Mesothelial cell of epicardium (in vitro differentiated cells): ENCODE measurements around the gene DDAH1. TPM values are rescaled to one million over a fixed set of nuclear protein-coding genes. Genes with fewer than 3 reads are reported as not detected.

Source experiments
- DNase-seq, 2 experiments: peaks; one replicate each; pipeline ENCODE4 v3.0.0; 2021; ENCODE audit warnings: low spot score in 2 of 2; ENCODE audit not compliant: unreplicated experiment in 2 of 2
- H3K27ac Mint-ChIP-seq: 2 replicates; pipeline ENCODE4 v1.8.0; 2021; ENCODE audit warnings: mixed read lengths
- H3K27me3 Mint-ChIP-seq: 2 replicates; pipeline ENCODE4 v1.8.0; 2021; ENCODE audit warnings: low read depth, mixed read lengths
- H3K36me3 Mint-ChIP-seq: 2 replicates; pipeline ENCODE4 v1.8.0; 2021; ENCODE audit warnings: mixed read lengths
- H3K4me1 Mint-ChIP-seq: 2 replicates; pipeline ENCODE4 v1.8.0; 2021; ENCODE audit warnings: mixed read lengths
- H3K4me3 Mint-ChIP-seq: 2 replicates; pipeline ENCODE4 v1.8.0; 2021; ENCODE audit warnings: mild to moderate bottlenecking, moderate library complexity, mixed read lengths
- H3K9me3 Mint-ChIP-seq: 2 replicates; pipeline ENCODE4 v1.8.0; 2021; ENCODE audit warnings: mixed read lengths
- total RNA-seq: library from RNA; stranded (reverse); gene quantifications from 3 replicates; pipeline ENCODE4 v1.2.1, GENCODE V29; 2021
- TF ChIP-seq, protein P1 (sequence below): fragments of 200-600 bp; sonication (generic); IDR thresholded peaks from one replicate; pipeline ENCODE4 v1.5.0; 2021; ENCODE audit warnings: antibody characterized with exemption; ENCODE audit not compliant: unreplicated experiment

The DDAH1 gene
- total RNA-seq, 1 donor from 2014 or later, result 26.1 TPM

DNA sequence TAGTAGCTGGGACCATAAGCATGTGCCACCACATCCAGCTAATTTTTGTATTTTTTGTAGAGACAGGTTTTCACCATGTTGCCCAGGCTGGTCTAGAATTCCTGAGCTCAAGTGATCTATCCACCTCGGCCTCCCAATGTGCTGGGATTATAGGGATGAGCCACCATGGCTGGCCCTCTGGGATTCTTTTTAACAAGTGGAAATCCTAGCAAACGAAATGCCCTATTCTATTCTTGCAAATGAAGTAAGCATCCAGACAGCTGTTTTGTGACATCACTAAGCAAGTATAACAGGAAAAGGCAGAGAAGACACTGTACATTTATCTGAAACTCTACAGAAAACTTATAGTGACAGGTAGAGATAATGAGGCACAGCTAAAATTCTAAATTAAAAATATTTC is 86.4 kb downstream of the DDAH1 start:
- peaks cover 16% of the 10 kb centered on the region for H3K36me3 Mint-ChIP-seq
- no peak for DNase-seq
- peaks cover 18% of the 10 kb centered on the region for H3K4me1 Mint-ChIP-seq
- no peak overlapping the region for H3K27ac Mint-ChIP-seq
- H3K4me3 Mint-ChIP-seq, result no peak overlapping the region
- TF ChIP-seq, protein P1, sequence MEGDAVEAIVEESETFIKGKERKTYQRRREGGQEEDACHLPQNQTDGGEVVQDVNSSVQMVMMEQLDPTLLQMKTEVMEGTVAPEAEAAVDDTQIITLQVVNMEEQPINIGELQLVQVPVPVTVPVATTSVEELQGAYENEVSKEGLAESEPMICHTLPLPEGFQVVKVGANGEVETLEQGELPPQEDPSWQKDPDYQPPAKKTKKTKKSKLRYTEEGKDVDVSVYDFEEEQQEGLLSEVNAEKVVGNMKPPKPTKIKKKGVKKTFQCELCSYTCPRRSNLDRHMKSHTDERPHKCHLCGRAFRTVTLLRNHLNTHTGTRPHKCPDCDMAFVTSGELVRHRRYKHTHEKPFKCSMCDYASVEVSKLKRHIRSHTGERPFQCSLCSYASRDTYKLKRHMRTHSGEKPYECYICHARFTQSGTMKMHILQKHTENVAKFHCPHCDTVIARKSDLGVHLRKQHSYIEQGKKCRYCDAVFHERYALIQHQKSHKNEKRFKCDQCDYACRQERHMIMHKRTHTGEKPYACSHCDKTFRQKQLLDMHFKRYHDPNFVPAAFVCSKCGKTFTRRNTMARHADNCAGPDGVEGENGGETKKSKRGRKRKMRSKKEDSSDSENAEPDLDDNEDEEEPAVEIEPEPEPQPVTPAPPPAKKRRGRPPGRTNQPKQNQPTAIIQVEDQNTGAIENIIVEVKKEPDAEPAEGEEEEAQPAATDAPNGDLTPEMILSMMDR, result no peak
- no peaks in the 10 kb centered on the region for H3K27me3 Mint-ChIP-seq
- peaks cover 22% of the 10 kb centered on the region for H3K9me3 Mint-ChIP-seq

- Mint-ChIP-seq H3K4me1 (peaks cover 33% of the 10 kb centered on the region), H3K9me3 (peaks cover 3% of the 10 kb centered on the region), H3K36me3 (no peaks in the 10 kb centered on the region), H3K27me3 (no peaks in the 10 kb centered on the region), H3K4me3 (no peak overlapping the region), H3K27ac (no peak overlapping the region)
- no peak for DNase-seq
- TF ChIP-seq, protein P1, result no peak
Measured at GRCh38 chr1:85376356-85376755, 88.6 kb downstream of the DDAH1 start.

DNA sequence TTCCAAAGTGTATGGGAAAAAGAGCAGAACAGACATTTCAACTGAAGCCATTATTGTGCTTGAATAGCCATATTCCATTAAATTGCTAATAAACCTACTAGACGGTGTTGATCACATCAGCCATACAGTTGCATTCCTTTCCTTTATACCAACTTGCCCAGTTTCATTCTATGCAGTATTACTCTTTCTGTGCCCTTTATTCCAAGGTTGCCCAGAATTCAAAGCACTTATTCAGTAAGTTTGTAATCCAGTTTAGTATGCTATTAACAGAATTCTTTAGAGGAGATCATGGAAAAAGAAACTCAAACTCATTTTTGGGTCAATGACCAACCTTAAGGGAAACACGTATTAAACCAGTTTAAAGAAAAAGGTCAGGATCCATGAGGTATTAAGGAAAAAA is 89.5 kb downstream of the DDAH1 start:
- DNase-seq, result no peak
- Mint-ChIP-seq H3K4me3 (no peak overlapping the region), H3K27ac (no peak overlapping the region), H3K4me1 (peaks cover 42% of the 10 kb centered on the region), H3K36me3 (no peaks in the 10 kb centered on the region), H3K9me3 (no peaks in the 10 kb centered on the region), H3K27me3 (no peaks in the 10 kb centered on the region)
- TF ChIP-seq, protein P1, result no peak

DNA sequence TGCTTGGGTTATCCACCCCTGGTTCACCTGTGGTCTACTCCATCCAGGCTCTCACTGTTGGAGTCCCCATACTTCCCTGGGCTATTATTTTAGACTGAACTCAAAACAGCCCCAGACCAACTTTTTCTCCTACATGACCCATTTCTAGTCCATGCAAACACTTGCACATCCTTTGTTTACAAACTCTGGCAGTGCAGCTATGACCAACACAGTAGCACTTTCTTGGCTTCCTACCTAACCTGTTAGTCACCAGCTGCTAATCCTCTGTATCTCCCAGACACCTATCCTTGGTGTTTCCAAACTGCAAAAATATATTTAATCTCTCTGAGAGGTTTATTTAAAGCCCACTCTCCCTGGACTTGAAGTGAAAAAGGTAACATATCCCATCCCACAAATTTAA is 90.8 kb downstream of the DDAH1 start:
- Mint-ChIP-seq H3K4me1 (peaks cover 42% of the 10 kb centered on the region), H3K4me3 (no peak overlapping the region), H3K27ac (peak overlapping the region; percentile 92), H3K27me3 (no peaks in the 10 kb centered on the region), H3K9me3 (no peaks in the 10 kb centered on the region), H3K36me3 (no peaks in the 10 kb centered on the region)
- TF ChIP-seq, protein P1, result no peak
- no peak for DNase-seq

GRCh38 chr1:85373378-85373708 is 91.6 kb downstream of the DDAH1 start:
- H3K27ac Mint-ChIP-seq, result peak overlapping the region; percentile 92
- H3K27me3 Mint-ChIP-seq, result no peaks in the 10 kb centered on the region
- H3K4me1 Mint-ChIP-seq, result peaks cover 42% of the 10 kb centered on the region
- TF ChIP-seq, protein P1, result no peak
- no peaks in the 10 kb centered on the region for H3K9me3 Mint-ChIP-seq
- DNase-seq, result no peak
- H3K36me3 Mint-ChIP-seq, result no peaks in the 10 kb centered on the region
- peak overlapping the region; percentile 3 for H3K4me3 Mint-ChIP-seq
